Measurements from ENCODE around the gene DIDO1.

Gene DIDO1

GRCh38 chr20:62889871-62890270 lies 36.4 kb downstream of the DIDO1 start:
- DNase-seq: no peak

- no peak for DNase-seq
Observed at GRCh38 chr20:62889411-62889810, 36.9 kb downstream of the DIDO1 start.

- no peak for DNase-seq
Observed at GRCh38 chr20:62888910-62889309, 37.4 kb downstream of the DIDO1 start.

GRCh38 chr20:62888406-62888805 lies 37.9 kb downstream of the DIDO1 start:
- DNase-seq: no peak

- no peak for DNase-seq
Observed at GRCh38 chr20:62887860-62888239, 38.5 kb downstream of the DIDO1 start.

- DNase-seq: no peak
Observed at GRCh38 chr20:62887152-62887859, 39.0 kb downstream of the DIDO1 start.

DNA sequence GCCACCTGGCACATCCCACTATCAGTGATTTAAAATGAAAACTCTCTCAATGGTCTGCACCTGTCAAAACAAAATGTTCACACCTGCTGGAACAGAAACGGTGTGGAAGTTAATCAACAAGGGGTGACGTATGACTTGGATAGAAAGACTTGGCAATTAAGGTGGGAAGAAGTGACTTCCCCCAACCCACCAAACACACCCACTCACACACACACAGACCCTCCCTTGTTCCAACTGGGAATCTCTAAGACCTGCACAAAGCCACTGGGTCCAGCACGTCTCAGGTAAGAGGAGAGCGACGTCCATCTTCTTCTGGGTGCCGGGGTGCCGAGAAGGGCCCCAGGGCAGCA lies 39.6 kb downstream of the DIDO1 start:
- DNase-seq: no peak

GRCh38 chr20:62885896-62886708 lies 40.2 kb downstream of the DIDO1 start:
- DNase-seq: no peak

- DNase-seq: no peak
Observed at GRCh38 chr20:62885046-62885895, 41.0 kb downstream of the DIDO1 start.

DNA sequence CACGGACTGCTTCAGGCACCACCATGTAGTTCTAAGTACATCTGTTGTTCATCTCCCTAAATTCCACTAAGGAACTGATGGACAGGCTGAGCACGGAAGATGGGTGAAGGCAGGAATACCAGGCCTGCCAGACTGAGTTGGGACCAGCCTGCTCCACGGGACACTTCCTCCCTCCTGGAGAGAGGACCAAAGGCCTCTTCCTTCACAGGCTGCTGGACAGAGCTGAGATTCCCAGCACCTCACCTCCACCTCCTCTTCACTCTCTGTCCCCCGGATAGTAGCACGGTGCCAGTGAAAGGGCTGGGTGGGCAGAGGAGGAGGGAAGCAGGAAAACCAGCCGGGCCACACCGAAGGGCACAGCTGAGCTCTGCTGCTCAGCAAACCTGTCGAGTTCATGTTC lies 41.7 kb downstream of the DIDO1 start:
- no peak for DNase-seq

- DNase-seq: no peak
Observed at GRCh38 chr20:62882426-62882825, 43.9 kb downstream of the DIDO1 start.

GRCh38 chr20:62881662-62882395 lies 44.5 kb downstream of the DIDO1 start:
- DNase-seq: no peak

GRCh38 chr20:62880935-62881661 lies 45.2 kb downstream of the DIDO1 start:
- no peak for DNase-seq

DNA sequence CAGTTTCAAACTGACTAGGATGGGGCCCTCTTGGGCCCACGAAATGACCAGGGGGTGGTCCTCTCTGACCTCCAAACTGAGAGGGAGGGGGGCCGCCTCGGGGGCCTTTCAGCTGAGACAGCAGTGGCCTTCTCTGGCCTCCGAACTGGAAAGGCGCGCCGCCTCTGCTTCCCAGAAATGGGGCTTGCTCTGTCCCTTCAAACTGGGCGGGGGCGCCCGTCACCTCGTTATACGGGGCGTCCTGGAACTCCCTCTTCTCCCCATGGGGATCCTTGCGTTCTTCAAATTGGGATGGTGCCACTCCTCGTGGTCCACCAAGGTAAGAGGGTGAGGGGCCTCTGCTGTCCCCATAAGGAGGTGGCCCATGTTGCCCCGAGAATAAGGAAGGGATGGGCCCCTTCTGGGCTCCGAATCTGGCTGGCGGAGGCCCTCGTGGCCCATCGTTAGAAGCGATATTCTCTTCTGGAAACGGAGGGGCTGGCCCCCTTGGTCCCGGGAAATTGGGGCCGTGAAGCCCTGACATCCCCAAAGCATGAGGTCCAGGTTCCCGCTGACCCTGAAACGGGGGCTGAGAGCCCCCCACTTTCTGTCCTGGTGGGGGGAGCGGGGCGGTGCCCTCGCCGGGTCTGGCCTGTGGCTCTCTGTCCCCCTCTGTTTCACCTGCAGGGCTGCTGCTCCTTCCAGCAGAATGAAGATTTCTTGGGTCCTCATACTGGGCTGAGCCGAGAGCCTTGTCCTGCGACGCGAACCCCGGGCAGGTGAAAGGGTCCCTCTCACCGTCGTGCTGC lies 46.0 kb downstream of the DIDO1 start:
- no peak for DNase-seq

GRCh38 chr20:62879275-62880146 lies 46.8 kb downstream of the DIDO1 start:
- no peak for DNase-seq

- DNase-seq: no peak
Observed at GRCh38 chr20:62878244-62879038, 47.9 kb downstream of the DIDO1 start.

DNA sequence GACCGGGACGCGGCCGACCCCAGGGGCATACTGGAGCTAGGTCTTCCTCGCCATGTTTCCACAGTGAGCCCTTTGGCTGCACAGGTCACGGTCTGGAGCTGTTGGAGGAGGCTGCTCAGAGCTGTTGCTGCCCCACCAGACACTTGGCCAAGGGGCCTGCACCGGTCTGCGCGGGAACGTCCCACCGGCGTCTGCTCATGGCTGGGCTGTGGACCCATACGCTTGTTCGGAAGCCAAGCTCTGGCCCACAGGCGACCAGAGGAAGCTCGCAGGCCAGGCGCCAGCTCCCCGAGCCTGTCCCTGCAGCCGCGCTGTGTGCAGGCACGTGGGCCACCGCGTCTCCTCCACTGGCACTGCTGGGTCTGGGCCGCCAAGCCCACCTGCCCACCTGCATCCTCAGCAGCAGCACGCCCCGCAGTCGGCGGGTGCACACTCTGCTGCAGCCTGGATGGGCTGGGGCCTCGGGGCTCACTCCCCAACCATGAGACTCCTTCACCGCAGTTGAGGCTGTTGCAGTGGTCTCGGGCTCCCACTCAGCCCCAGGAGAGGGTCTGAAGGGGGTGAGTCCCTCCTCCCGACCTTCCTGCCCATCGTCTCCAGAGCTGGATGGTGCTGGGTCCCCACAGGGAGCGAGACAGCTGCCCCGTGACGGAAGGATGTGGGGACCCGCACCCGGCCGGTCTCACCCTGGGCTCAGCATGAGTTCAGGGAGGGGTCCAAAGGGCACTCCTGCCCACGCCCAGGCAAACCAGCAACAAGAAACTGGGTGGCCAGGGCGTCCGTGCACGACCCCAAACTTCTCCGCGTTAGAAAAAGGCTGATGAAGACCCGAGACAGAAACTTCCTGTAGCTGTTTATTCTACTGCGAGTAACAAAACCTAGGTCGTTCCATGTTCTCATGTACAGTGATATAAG lies 49.1 kb downstream of the DIDO1 start:
- no peak for DNase-seq

DNA sequence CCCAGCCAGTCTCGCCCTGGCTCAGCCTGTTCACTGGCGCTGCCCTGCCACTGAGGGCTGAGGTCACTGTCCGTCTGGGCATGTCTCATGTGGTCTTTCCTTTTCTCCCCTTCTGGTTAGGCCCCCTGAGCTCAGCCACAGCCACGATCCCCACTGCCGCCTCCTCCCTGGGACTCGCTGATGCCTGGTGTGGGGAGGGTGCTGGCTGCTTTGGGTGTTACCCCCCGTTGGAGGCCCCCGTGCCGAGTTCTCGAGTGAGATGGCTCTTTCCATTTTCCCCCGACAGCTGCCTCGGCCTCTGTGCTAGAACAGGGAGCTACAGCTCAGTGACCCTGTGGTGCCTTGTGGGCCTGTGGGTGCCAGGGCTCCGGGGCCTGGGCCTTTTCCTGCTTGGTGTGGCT lies 49.8 kb downstream of the DIDO1 start:
- no peak for DNase-seq

Measured in NCI-H524 (cell line).